Endometrial microvascular endothelial cells (primary cell): ENCODE results near the gene CIPC. TPM values are rescaled to one million over a fixed set of nuclear protein-coding genes. Genes with fewer than 3 reads are reported as not detected.

Experiments
- in situ Hi-C: cut with HindIII; loops from 2 replicates; pipeline ENCODE4 v1.10.0; 2017; ENCODE audit warnings: low sequenced_read_pairs, low pct_unique_long_range_greater_than_20kb; ENCODE audit errors: inconsistent ontology term
- total RNA-seq: library from RNA; depleted of rRNA; stranded (reverse); fragments of >200 nt; gene quantifications from one replicate; pipeline ENCODE4 v1.2.3, GENCODE V29; 2015; ENCODE audit errors: inconsistent ontology term

CIPC gene
- total RNA-seq, 1 donor from 2014 or later: 31.9 TPM

DNA sequence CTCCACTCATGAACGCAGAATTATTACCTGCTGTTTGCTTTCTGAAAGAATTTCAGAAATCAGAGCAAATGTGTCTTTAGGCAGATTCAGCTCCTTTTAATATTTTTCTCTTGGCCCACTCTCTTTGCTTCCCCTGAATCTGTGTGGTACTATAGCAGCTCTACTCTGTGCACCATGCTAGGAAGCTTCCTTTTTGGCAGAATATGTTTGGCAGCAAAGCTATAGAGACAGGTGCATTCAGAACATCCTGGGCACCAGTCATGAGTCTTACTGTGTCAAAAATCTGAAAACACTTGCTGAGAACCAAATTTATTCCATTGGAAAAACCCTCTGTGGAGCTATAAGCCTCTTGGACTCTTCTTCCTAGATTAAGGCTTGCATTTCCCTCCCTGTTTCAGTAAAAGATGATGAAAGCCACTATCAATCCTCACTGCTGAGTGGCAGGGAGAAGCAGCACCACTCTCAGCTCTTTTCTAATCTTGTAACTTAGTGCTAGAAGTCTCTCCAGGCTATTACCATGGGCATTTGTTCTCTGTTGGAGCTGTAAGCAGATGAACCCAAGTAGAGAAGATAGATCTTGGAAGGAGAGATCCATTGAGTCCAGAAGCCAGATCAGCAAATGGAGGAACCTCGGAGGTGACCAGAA is 18.2 kb downstream of the CIPC start:
- in situ Hi-C loops: no loop called here

DNA sequence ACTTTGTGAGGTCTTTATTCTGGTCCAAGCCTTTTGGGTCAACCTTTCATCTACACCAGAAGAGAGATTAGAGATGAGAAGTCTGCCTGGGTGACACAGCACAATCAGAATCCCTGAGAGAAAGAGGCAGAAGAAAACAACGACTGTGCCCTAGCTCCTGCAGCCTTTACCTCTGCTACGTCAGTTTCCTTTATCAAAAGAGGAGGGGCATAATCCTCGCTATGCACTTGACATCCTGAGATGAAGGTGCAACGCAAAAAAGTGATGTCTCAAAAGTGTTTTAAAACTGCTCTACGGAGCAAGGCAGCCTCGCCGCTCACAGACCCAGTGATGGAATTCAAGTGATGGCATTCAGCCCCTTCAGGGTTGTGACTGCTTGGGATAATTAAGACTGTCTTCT is 21.8 kb downstream of the CIPC start:
- in situ Hi-C loops: no loop called here

DNA sequence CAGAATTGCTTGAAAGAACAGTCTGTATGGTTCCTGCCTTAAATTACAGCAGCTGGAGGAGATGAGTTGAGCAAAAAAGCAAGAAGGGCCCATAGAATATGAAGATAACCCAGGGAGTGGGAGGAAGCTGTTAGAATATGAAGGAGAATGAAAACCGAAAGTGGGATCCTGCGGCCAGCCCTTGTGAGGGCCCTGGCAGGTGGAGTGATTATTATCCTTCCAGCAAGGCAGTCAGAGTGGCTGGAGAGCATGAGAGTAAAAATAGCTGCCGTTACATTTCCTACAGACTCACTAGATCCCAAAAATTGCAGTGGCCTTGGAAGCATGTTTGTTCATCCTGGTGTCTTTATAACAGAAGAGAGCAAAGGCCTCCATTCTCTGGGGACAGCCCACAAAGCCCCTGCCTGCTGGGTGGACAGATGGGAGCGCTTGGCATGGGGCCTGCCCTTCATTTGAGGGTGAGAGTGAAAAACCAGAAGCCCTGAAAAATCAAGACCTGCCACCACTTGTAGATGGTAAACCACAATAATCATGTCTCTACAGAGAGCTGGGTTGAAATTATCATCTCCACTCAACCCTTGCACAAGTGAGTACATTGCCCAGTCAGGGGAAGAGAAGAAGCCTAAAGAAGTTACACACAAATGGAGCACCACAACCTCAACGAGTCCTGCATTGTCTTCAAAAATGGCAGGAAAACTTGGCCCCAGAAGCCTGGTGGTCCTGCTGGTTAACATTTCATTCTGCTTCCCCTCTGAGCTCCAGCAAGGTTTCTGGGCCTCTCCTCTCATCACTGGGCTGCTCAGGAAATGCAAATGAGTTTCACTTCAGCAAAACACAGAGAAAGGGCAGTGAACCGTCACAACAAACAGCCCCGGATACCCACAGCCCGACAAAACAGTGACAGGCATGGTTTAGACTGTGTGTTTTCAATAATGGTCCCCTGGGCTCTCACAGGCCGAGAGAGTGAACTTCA is 23.0 kb downstream of the CIPC start:
- in situ Hi-C loops: no loop called here

DNA sequence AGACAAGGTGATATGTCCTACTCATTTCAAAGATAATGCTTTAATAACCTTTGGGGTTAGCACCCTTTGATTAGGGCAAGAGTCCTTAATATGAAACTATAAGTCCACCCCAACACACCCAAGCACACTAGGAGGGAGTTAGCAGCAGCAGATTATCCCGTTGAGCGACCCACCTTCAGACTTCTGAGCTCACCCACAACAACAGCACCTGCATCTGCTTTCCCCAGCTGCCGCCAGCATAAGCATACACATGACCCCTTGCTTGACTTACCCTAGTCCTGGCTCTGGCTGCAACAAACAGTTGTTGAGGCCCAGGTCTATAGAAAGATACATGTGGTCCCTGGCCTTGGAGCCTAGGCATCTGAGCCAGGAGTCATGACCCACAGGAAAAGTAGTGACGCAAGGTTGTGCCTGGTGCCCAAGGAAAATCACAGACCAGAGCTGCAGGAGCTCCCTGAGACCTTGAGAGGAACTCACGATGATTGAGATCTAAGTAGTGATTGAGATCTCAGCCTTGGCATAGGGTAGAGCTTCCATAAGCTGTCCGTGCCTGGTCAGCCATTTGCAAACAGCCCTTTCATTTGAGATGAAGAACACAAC is 24.6 kb downstream of the CIPC start:
- in situ Hi-C loops: no loop called here

DNA sequence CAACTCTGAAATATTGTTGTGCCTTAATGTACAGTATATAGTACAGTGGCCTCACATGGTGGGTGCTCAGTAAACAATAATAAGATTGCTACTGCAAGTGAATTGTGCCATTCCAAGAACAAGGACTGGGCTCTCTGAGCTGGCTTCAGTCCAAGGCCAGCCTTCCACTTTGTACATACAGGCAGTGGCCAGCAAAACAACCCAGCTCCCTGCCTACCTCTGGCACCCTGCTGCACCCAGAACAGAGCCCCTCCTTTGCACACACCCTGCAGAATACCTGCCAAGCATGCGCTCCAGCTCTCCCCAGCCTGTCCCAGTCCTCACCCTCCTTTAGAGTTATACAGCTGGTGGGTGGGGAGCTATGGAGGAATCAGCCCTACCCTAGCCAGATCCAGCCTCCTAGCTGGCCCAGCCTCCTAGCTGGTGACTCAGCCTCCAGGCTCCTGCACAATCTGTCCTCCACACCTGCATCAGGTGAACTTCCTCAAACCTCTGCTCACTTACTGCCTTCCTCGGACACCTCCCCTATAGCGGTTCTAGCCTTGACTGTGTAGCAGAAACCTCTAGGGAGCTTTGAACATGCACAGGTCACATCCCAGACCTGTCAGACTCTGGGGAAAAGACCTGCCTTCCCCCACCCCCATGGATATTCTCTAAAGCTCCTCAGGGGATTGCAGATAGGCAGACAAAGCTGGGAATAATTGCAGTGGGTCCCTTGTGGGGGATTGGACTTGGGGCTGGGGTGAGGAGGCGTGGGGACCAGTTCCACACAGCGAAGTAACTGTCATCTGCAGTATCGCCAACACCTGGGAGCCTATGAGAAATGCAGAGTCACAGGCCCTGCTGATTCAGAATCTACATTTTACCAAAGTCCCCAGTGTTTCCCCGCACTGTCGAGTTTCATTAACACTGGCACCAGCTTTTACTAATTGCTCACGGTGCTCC is 25.6 kb downstream of the CIPC start:
- in situ Hi-C loops: no loop called here

DNA sequence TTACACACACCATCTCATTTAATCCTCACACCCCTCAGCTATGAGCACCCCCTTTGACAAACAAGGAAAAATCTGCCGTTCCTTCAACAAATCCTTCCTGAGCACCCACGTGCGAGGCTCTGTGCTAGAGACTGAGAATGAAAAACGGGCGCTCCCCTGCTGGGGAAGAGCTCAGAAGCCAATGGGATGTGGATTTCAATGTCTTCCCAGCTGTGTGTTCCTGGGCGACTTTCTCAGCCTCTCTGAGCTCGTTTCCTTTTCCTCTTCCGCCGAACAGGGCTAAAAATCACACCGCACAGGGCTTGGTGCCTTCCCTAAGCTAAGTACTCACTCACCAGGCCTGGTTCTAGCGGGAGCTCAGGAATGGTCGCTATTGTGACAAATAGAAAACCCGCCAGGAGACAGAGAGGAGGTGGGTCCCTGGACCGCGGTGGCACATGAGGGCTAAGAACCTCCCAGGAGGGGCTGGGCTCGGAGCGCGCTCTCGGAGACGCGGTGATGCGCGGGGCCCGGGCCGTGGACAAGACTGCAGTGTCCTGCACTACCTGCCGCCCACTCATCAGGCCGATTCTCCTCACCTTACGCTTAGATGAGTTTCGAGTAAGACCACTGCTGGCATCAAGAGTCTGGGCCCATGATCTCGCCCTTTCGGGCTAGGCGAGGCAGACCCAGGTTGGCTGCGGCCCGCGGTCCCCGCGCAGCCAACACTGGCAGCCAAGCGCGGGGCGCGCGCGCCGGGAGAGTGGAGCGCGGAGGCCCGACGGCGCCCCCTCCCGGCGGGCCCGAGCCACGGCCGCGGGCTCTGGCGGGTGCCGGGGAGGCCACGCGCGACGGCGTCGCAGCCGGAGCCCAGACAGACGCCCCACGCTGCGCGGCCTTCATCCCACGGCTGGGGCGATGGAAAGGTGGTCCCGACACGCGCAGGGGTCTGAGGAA is 26.6 kb downstream of the CIPC start:
- in situ Hi-C loops: no loop called here

DNA sequence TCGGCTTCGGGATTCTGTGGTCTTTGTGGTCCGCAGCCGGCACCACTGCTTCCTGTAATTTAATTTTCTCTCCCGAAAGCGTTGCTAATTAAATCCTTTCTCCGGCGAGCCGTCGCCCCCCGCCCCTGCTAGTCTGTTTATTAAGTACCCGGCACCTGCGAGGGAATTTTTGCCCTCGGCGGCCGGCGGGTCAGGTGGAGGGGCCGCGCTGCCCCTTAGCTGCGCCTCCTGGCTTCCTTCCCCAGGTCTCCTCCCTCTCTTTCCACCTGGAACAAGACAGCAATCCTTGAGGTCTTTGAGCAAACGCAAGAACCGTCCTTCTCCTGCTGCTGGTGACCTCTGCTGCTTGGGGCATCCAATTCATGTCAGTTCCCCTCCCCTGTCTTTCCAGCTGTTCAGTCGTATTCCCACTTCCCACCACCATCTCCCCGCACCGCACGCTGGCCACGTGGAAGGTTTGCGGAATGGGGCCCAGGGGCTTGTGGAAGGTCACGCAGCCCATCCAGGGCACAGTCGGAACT is 27.3 kb downstream of the CIPC start:
- in situ Hi-C loops: no loop called here

DNA sequence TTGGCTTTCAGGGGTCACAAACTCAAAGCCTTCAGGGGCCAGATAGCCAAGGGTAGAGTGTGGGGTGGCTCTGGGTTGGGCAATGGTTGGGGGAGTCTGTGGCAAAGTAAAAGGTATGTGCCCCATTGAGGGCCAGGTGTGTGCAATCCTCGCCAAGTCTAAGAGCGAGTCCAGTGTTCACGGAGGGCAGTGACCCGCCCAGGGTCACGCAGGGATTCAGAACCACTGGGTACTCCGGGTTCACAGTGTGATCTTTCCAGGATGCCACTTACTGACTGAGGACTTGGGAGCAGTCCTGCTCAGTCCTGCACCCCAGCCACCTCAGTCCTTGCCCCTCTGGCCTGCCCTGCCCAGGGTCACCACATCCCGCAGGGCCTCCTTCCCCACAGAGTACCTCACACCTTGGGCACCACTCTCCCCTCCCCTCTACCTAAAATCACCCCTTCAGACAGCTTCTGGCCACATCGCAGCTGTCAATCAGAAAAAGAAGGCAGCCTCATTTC is 27.8 kb downstream of the CIPC start:
- in situ Hi-C loops: no loop called here

DNA sequence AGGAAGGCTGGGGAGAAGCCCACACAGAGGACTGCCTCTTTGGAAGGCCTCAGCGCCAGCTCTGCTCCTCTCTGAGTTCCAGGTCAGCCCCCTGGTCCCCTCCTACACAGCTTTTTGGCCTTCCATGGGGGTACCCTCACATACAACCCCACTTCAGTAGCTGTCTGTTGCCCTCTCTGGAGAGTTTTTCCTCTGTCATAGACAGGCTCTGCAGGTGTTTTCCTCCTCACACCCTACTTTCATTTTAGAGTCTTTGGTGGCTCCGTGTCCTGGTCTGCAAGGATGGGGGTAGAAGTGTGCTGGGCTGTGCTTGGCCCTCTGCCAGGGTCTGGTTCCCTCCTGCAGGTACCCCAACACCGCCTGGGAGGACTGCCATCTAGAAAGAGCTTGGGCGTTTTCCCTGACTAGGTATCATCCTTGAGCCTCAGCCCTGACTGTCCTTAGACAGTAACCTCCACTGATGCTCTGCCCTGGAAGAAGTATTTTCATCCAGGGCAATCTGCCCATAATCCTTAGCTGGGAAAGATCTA is 28.5 kb downstream of the CIPC start:
- in situ Hi-C loops: no loop called here

DNA sequence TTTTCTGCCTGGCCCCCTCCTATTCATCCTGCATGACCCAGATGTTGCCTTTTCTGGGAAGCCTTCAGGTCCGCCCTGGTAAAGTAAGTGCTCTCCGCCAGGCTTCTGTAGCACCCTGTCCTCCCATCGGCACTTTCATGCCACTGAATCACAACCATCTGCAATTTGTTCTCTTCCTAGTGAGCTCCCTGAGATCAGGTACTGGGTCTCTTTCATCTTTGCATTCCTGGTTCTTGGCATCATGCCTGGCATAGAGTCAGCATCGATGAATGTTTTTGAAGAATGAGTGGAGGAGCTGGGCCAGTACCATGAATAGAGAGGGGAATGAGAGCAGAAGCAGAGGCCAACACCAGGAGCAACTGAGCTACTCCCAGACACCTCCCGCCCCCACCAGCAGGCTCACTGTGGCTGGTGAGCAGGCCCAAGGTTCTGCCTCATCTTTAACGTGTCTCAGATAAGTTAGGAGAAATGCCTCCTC is 30.4 kb downstream of the CIPC start:
- in situ Hi-C loops: no loop called here

DNA sequence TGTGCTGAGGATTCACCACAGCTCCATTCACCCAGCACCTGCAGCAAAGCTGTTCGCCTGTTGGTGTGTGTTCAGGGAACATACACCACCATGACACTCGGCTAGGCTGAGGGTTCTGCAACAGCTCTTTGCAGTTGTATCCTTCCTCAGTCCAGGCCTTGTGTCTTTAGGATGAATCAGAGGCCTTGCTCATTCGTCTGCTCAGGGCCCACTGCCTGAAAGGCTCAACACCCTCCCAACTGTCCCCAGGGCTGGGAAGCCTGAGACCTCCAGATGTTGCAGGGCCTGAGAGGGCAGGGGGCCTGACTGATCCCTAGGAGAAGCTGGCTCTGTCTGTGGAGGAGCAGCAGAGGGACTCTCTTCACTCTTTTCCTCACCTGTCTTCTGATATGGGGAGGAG is 32.3 kb downstream of the CIPC start:
- in situ Hi-C loops: no loop called here

DNA sequence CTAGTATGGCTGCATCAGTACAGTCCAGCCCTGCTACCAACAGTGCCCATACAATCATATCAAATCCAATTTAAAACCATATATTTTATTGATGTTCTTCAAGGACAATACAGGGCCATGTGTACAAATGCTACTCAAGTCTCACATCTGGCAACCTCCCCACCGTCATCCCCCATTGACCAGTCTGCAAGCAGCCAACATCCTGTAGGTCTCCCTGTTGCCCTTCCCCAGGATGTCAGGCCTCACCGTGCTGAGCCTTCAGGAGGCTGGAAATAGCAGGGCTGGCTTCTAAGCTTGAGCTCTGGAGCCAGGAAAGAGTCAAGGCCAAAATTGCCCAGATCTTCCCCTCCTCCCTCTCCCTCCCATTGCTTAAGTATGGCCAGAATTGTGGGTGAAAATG is 33.1 kb downstream of the CIPC start:
- in situ Hi-C loops: no loop called here

DNA sequence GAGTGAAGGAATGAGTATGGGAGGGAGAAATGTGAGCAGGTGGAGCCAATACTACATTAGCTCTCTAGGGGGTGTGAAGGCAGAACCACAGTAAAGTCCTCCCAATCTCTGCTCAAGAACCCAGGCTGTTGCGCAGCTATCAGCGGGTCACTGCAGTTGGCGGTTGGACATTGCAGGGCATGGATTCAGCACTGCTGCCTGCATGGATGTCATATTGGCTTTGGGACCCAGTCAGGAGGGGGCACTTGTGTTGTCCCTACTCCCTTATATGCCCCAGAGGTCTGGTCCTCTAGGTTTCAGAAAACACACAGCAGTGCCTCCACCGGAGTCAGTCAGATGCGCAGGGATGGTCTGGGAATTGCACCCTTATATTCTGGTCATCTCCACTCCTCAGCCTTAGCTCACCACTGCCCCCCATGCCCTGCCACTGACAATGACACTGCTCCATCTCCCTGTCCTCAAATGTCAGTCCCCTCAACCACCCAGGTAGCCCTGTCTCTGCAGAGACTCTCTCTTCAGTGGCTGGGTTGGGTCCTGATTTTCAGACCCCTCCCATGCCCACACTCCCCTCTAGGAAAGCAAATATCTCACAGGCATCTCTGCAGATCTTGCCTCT is 33.9 kb downstream of the CIPC start:
- in situ Hi-C loops: no loop called here

DNA sequence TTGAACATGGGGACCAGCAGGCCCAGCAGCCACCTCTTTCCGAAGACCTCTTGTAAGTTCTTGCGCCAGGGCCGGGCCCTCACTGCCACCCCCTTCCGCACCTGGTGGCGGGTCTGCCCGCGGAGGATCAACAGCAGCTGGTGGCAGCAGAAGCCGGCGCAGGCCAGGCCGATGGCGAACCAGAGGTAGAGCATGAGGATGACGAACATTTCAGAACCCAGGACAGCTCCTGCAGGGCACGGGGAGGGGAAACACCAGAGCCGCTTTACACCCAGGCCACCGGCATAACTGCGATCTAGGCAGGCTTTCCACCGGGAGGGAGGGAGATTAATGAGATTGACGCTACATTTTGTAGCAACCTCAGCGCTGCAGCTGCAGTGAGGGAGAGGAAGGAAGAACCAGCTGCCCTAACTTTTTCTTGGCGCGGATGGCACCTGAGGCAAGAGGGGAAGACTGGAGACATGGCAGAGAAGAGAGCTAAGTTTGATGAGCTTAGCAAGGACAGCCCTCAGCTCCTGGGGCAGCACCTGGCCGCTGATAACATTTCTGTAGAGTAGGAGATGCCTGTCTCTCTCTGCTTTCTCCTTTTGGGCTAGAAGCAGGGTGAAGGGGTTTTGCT is 35.8 kb downstream of the CIPC start:
- in situ Hi-C loops: no loop called here

DNA sequence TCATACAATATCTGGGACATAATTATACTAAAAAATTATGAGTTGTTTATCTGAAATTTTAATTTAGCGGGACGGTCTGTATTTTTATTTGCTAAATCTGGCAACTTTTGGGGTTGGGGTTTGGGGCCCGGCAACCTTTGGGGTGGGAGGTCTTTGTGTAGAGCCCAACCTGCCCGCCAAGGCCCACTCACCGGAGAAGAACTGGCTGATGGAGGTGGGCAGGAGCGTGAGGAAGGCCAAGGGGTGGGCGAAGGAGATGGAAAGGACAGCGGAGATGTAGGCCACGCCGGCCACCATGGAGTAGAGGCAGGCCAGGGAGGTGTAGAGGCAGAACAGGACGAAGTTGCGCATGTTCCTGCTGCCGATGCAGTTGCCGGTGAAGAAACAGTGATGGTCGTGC is 41.0 kb downstream of the CIPC start:
- in situ Hi-C loops: no loop called here
